Activated CD4-positive, alpha-beta memory T cell treated with anti-CD3 and anti-CD28 coated beads for 36 hours (primary cell): ENCODE results near the gene NOL11. TPM values are rescaled to one million over a fixed set of nuclear protein-coding genes. Genes with fewer than 3 reads are reported as not detected.
"Not testable (repeated sequence)": the region's sequence is repeated elsewhere in the genome, so short reads cannot be mapped to it uniquely, and the experiment has no call there.

Experiments
- CTCF ChIA-PET: fragments of 350-600 bp; sonication (Branson Sonifier 250); formaldehyde crosslinking; loops from one replicate; lab custom pipeline; 2021; ENCODE audit warnings: antibody characterized with exemption, inconsistent platforms; lab: Charles Lee
- POLR2A ChIA-PET: fragments of 350-600 bp; sonication (Branson Sonifier 250); formaldehyde crosslinking; loops from one replicate; lab custom pipeline; 2021; ENCODE audit warnings: antibody characterized with exemption; lab: Charles Lee
- DNase-seq: peaks from one replicate; pipeline ENCODE4 v3.0.0-alpha.2; 2020
- H3K27ac Mint-ChIP-seq: one replicate; pipeline ENCODE4 v1.8.0; 2021; ENCODE audit warnings: mixed read lengths
- H3K27me3 Mint-ChIP-seq: one replicate; pipeline ENCODE4 v1.8.0; 2021; ENCODE audit warnings: mixed read lengths
- H3K36me3 Mint-ChIP-seq: one replicate; pipeline ENCODE4 v1.8.0; 2021; ENCODE audit warnings: mixed read lengths
- H3K4me1 Mint-ChIP-seq: one replicate; pipeline ENCODE4 v1.8.0; 2021; ENCODE audit warnings: low read depth, mixed read lengths
- H3K4me3 Mint-ChIP-seq: one replicate; pipeline ENCODE4 v1.8.0; 2021; ENCODE audit warnings: mild to moderate bottlenecking, mixed read lengths
- H3K9me3 Mint-ChIP-seq: one replicate; pipeline ENCODE4 v1.8.0; 2021; ENCODE audit warnings: mixed read lengths
- intact Hi-C: fragments of 100-400 bp; cut with micrococcal nuclease; formaldehyde crosslinking; loops from one replicate; pipeline ENCODE4 v1.15.1; 2023
- total RNA-seq, 2 experiments: library from RNA; stranded (reverse); gene quantifications; one replicate each; pipeline ENCODE4 v1.2.3, GENCODE V29; 2021

NOL11 gene
- total RNA-seq, 2 experiments from 2014 or later = 59.5 to 62.0 TPM

- ChIA-PET CTCF (interaction anchor here (0.5 to 3.4 kb wide), 4 partner anchors 106 to 309 kb away, joined by 3 to 57 read pairs (median 4); partner anchors contain the start of gene PITPNC1), POLR2A (no interaction called here)
- intact Hi-C loops = loop anchor here (5.0 kb wide), 1 partner anchor 209 kb away; no protein-coding TSS in a partner anchor
Measured at GRCh38 chr17:67686241-67686640, 31.5 kb upstream of the NOL11 start.

GRCh38 chr17:67687511-67687910, 30.2 kb upstream of the NOL11 start:
- no peak overlapping the region for H3K27ac Mint-ChIP-seq
- peaks cover 3% of the 10 kb centered on the region for H3K4me1 Mint-ChIP-seq
- no peak for DNase-seq
- H3K36me3 Mint-ChIP-seq = no peaks in the 10 kb centered on the region
- H3K27me3 Mint-ChIP-seq = no peaks in the 10 kb centered on the region
- no peak overlapping the region for H3K4me3 Mint-ChIP-seq
- H3K9me3 Mint-ChIP-seq = no peaks in the 10 kb centered on the region
- ChIA-PET POLR2A (no interaction called here), CTCF (interaction anchor here (0.8 to 3.4 kb wide), 6 partner anchors 9 to 316 kb away, joined by 3 to 57 read pairs (median 4); partner anchors contain the start of gene PITPNC1)
- intact Hi-C loops = loop anchor here (5.0 kb wide), 1 partner anchor 210 kb away; no protein-coding TSS in a partner anchor

More at GRCh38 chr17:67686241-67686640, 31.5 kb upstream of the NOL11 start:
- Mint-ChIP-seq H3K9me3 (no peaks in the 10 kb centered on the region), H3K27ac (no peak overlapping the region), H3K27me3 (no peaks in the 10 kb centered on the region), H3K36me3 (no peaks in the 10 kb centered on the region), H3K4me3 (no peak overlapping the region), H3K4me1 (peaks cover 3% of the 10 kb centered on the region)
- no peak for DNase-seq

DNA sequence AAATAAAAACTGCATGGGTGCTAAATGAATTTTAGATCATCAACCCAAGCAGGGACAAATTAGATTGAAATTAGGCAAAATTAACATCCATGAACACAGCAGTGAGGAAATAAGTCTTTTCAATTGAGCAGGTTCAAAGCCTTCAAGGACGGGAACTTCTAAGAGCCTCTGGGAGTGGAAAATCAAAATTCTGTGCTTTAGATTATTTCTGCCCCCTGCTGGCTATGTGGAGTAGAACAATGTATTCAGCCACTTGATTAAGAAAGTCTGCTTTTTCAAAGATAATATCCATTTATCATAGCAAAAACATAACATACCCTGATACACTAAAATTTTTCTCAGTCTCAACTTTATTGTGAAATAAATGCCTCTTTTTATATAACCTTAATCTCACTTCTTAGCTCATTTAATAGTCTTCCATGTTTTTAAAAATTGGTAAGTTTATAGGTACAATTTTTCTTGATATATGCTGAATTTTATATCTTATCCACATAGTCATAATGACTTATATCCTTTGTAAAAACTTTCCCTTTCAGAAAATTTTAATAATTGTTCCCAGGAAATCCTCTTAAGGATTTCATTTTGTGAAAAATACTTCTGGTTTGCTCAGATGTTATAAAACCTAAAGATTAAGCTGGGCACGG, 28.1 kb upstream of the NOL11 start:
- Mint-ChIP-seq H3K4me1 (peaks cover 3% of the 10 kb centered on the region), H3K27ac (no peak overlapping the region), H3K4me3 (no peak overlapping the region), H3K9me3 (no peaks in the 10 kb centered on the region), H3K36me3 (peaks cover 1% of the 10 kb centered on the region), H3K27me3 (no peaks in the 10 kb centered on the region)
- ChIA-PET CTCF (interaction anchor here (0.7 to 2.1 kb wide), 16 partner anchors 8 to 348 kb away, joined by 3 to 29 read pairs (median 4); no protein-coding TSS in a partner anchor), POLR2A (no interaction called here)
- intact Hi-C loops = loop anchor here (1.0 to 5.0 kb wide), 2 partner anchors 212 to 315 kb away; no protein-coding TSS in a partner anchor
- peak; percentile 34 for DNase-seq

DNA sequence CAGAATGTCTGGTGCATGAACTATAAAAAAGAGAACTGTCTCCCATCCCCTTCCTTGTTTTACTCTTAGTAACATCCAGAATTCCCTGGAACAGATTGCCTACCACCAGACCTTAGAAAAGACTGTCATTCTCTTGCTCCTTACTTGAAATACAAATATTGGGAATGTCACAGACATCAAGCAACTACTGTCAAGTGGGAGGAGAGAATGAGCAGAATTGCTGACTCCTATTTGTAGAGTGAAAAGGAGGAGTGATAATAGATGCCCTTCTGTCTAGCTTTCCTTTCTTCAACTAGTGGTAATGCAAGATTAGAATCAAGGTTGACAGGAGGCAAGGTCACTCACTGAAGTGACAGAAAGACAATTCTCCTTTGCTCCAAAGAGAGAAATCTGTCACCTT, 23.9 kb upstream of the NOL11 start:
- H3K4me3 Mint-ChIP-seq = no peak overlapping the region
- POLR2A ChIA-PET = no interaction called here
- CTCF ChIA-PET = interaction anchor here (0.5 to 1.6 kb wide), 5 partner anchors 16 to 319 kb away, joined by 3 to 6 read pairs (median 5); partner anchors contain the start of gene NOL11
- intact Hi-C loops = no loop called here
- H3K27ac Mint-ChIP-seq = no peak overlapping the region
- DNase-seq = no peak
- H3K9me3 Mint-ChIP-seq = no peaks in the 10 kb centered on the region
- no peaks in the 10 kb centered on the region for H3K27me3 Mint-ChIP-seq
- H3K36me3 Mint-ChIP-seq = peaks cover 1% of the 10 kb centered on the region
- H3K4me1 Mint-ChIP-seq = peaks cover 3% of the 10 kb centered on the region

DNA sequence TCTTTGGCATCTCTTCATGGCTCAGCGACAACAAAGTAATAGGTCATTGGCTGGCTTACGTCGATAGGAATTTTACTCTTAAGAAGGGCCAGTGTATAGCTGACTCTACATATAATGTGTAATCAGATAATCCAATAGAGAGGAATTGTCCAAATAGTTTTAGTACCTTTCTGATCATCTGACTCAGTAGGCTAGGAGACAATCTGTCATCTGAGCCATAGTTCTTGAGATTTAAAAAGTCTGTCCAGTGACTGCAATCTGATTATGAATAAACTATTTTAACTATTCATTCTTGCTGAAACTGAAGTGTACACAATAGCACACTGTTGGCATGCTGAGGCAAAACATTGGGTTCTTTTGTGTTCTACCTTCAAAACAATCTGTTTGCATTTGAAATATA, 21.4 kb upstream of the NOL11 start:
- ChIA-PET CTCF (no interaction called here), POLR2A (no interaction called here)
- peaks cover 1% of the 10 kb centered on the region for H3K36me3 Mint-ChIP-seq
- no peak for DNase-seq
- H3K27me3 Mint-ChIP-seq = no peaks in the 10 kb centered on the region
- no peak overlapping the region for H3K27ac Mint-ChIP-seq
- no peak overlapping the region for H3K4me3 Mint-ChIP-seq
- intact Hi-C loops = no loop called here
- H3K4me1 Mint-ChIP-seq = no peaks in the 10 kb centered on the region
- H3K9me3 Mint-ChIP-seq = no peaks in the 10 kb centered on the region

- Mint-ChIP-seq H3K36me3 (peaks cover 1% of the 10 kb centered on the region), H3K9me3 (no peaks in the 10 kb centered on the region), H3K4me3 (no peak overlapping the region), H3K27me3 (no peaks in the 10 kb centered on the region), H3K27ac (no peak overlapping the region), H3K4me1 (no peaks in the 10 kb centered on the region)
- intact Hi-C loops = no loop called here
- ChIA-PET CTCF (no interaction called here), POLR2A (no interaction called here)
- no peak for DNase-seq
Measured at GRCh38 chr17:67696853-67697498, 20.8 kb upstream of the NOL11 start.

- intact Hi-C loops = no loop called here
- no peak overlapping the region for H3K4me3 Mint-ChIP-seq
- ChIA-PET CTCF (interaction anchor here (0.6 to 1.7 kb wide), 4 partner anchors 11 to 325 kb away, joined by 3 to 6 read pairs (median 4); no protein-coding TSS in a partner anchor), POLR2A (no interaction called here)
- no peaks in the 10 kb centered on the region for H3K4me1 Mint-ChIP-seq
- H3K9me3 Mint-ChIP-seq = no peaks in the 10 kb centered on the region
- no peak for DNase-seq
- H3K27me3 Mint-ChIP-seq = no peaks in the 10 kb centered on the region
- H3K27ac Mint-ChIP-seq = no peak overlapping the region
- no peaks in the 10 kb centered on the region for H3K36me3 Mint-ChIP-seq
Measured at GRCh38 chr17:67700037-67700724, 17.6 kb upstream of the NOL11 start.

GRCh38 chr17:67700725-67701119, 17.0 kb upstream of the NOL11 start:
- H3K27me3 Mint-ChIP-seq = no peaks in the 10 kb centered on the region
- POLR2A ChIA-PET = no interaction called here

DNA sequence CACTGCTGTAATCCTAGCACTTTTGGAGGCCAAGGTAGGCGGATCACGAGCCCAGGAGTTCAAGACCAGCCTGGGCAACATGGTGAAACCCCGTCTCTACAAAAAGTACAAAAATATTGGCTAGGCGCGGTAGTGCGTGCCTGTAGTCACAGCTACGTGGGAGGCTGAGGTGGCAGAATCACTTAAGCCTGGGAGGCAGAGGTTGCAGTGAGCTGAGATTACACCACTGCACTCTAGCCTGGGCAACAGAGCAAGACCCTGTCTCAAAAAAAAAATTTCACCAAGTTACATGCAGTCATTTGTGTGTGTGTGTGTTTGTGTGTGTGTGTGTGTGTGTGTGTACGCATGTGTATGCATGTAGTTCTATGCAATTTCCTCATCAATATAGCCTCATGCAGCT, 14.9 kb upstream of the NOL11 start:
- H3K9me3 Mint-ChIP-seq, H3K36me3 Mint-ChIP-seq, H3K27me3 Mint-ChIP-seq, H3K4me3 Mint-ChIP-seq, H3K4me1 Mint-ChIP-seq, DNase-seq, H3K27ac Mint-ChIP-seq, intact Hi-C loops, CTCF ChIA-PET: not testable (repeated sequence)
- POLR2A ChIA-PET = interaction anchor here (0.6 kb wide), 1 partner anchor 80 kb away, joined by 4 read pairs; no protein-coding TSS in a partner anchor

More at GRCh38 chr17:67700725-67701119, 17.0 kb upstream of the NOL11 start:
- CTCF ChIA-PET = interaction anchor here (1.4 to 1.7 kb wide), 3 partner anchors 12 to 326 kb away, joined by 4 to 6 read pairs (median 4); no protein-coding TSS in a partner anchor
- H3K27ac Mint-ChIP-seq = no peak overlapping the region
- H3K9me3 Mint-ChIP-seq = no peaks in the 10 kb centered on the region
- no peaks in the 10 kb centered on the region for H3K36me3 Mint-ChIP-seq
- intact Hi-C loops = no loop called here
- H3K4me1 Mint-ChIP-seq = no peaks in the 10 kb centered on the region
- H3K4me3 Mint-ChIP-seq = no peak overlapping the region
- no peak for DNase-seq

GRCh38 chr17:67707442-67707841, 10.3 kb upstream of the NOL11 start:
- intact Hi-C loops = no loop called here
- POLR2A ChIA-PET = interaction anchor here (1.7 kb wide), 1 partner anchor 10 kb away, joined by 4 read pairs; no protein-coding TSS in a partner anchor

DNA sequence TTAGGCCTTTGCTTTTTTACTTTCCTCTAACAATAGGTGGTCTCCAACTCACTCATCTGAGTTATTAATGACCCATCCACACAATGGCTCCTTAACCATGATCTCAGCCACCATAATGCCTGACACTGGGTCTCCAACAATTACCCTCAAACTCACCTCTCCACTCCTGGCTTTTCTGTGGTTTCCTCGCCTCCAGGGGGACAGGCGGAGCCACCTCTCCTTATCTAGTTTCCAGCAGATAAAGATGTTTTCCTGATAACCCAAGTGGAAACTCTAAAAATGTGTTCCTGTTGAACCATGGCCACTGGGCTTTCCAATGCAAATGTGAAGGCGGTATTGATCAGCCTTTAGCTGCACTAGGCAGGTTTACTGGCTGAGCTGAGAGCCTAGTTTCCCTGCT, 9.4 kb upstream of the NOL11 start:
- no peak for DNase-seq
- intact Hi-C loops = no loop called here
- Mint-ChIP-seq H3K9me3 (no peaks in the 10 kb centered on the region), H3K27me3 (peaks cover 5% of the 10 kb centered on the region), H3K4me3 (no peak overlapping the region), H3K4me1 (no peaks in the 10 kb centered on the region), H3K27ac (no peak overlapping the region), H3K36me3 (no peaks in the 10 kb centered on the region)
- POLR2A ChIA-PET = no interaction called here
- CTCF ChIA-PET = interaction anchor here (1.2 to 1.6 kb wide), 2 partner anchors 10 to 20 kb away, joined by 3 read pairs; no protein-coding TSS in a partner anchor

More at GRCh38 chr17:67707442-67707841, 10.3 kb upstream of the NOL11 start:
- H3K27me3 Mint-ChIP-seq = peaks cover 2% of the 10 kb centered on the region
- no peak overlapping the region for H3K4me3 Mint-ChIP-seq
- H3K27ac Mint-ChIP-seq = no peak overlapping the region
- no peaks in the 10 kb centered on the region for H3K9me3 Mint-ChIP-seq
- no peaks in the 10 kb centered on the region for H3K4me1 Mint-ChIP-seq
- DNase-seq = no peak
- CTCF ChIA-PET = interaction anchor here (1.2 kb wide), 1 partner anchor 19 kb away, joined by 3 read pairs; no protein-coding TSS in a partner anchor
- no peaks in the 10 kb centered on the region for H3K36me3 Mint-ChIP-seq
